Activated CD4-positive, alpha-beta T cell treated with anti-CD3 and anti-CD28 coated beads, Interleukin-2, amount 50 U/mL, for 1 hour (primary cell): ENCODE results near the gene CDYL.

Source experiments
- DNase-seq: peaks from one replicate; pipeline ENCODE4 v3.0.0-alpha.2; 2020

Gene CDYL

GRCh38 chr6:4910037-4910760 lies 134.0 kb downstream of the CDYL start:
- no peak for DNase-seq

GRCh38 chr6:4912559-4912958 lies 136.4 kb downstream of the CDYL start:
- DNase-seq: no peak

GRCh38 chr6:4913705-4914419 lies 137.7 kb downstream of the CDYL start:
- no peak for DNase-seq

- no peak for DNase-seq
Observed at GRCh38 chr6:4914420-4915159, 138.4 kb downstream of the CDYL start.

GRCh38 chr6:4916954-4917561 lies 140.9 kb downstream of the CDYL start:
- no peak for DNase-seq

- DNase-seq: no peak
Observed at GRCh38 chr6:4920914-4921410, 144.8 kb downstream of the CDYL start.

GRCh38 chr6:4922488-4923037 lies 146.4 kb downstream of the CDYL start:
- DNase-seq: no peak

- DNase-seq: no peak
Observed at GRCh38 chr6:4923081-4923480, 146.9 kb downstream of the CDYL start.

- no peak for DNase-seq
Observed at GRCh38 chr6:4924661-4925271, 148.6 kb downstream of the CDYL start.

GRCh38 chr6:4925580-4925979 lies 149.4 kb downstream of the CDYL start:
- no peak for DNase-seq

- no peak for DNase-seq
Observed at GRCh38 chr6:4928426-4928825, 152.2 kb downstream of the CDYL start.

GRCh38 chr6:4929097-4929718 lies 153.0 kb downstream of the CDYL start:
- DNase-seq: no peak

GRCh38 chr6:4930025-4930691 lies 154.0 kb downstream of the CDYL start:
- DNase-seq: no peak

GRCh38 chr6:4931530-4932227 lies 155.5 kb downstream of the CDYL start:
- DNase-seq: no peak

GRCh38 chr6:4932228-4932903 lies 156.2 kb downstream of the CDYL start:
- DNase-seq: no peak

- DNase-seq: no peak
Observed at GRCh38 chr6:4935486-4935885, 159.3 kb downstream of the CDYL start.

GRCh38 chr6:4935975-4936680 lies 159.9 kb downstream of the CDYL start:
- no peak for DNase-seq

GRCh38 chr6:4936681-4937041 lies 160.5 kb downstream of the CDYL start:
- DNase-seq: no peak

GRCh38 chr6:4937414-4937813 lies 161.2 kb downstream of the CDYL start:
- DNase-seq: no peak

GRCh38 chr6:4939241-4939640 lies 163.0 kb downstream of the CDYL start:
- DNase-seq: no peak
